Erythroblast (primary cell): Measurements from ENCODE around the gene GABRB2.

ENCODE experiments used
- DNase-seq, 2 experiments: peaks; one replicate each; lab custom pipeline; 2025; lab: John Stamatoyannopoulos, UW
- GATA1 ChIP-seq: IDR thresholded peaks from 2 replicates; pipeline ENCODE4 v1.6.1; 2011; ENCODE audit warnings: low read depth, mild to moderate bottlenecking, control low read depth, low read length, moderate library complexity
- POLR2A ChIP-seq: IDR thresholded peaks from 2 replicates; pipeline ENCODE4 v1.6.1; 2011; ENCODE audit warnings: mild to moderate bottlenecking, low read length

The GABRB2 gene

DNA sequence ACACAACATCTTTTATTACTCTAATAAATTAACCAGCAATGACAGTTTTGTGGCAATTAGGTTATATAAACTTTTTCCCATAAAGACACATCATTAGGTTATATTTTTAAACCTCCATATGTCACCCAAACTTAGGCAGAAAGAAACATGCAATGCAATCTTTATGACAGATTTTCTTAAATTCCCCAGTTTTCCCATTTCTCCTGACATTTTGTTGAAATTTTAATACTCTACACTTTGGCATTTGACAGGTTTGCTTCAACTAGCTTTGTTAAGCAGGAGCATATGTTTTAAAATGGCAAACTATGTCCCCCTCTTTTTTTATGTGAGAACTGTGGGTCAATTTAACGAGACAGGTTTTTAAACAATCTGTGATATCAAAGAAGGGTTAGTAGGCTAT is 155.5 kb downstream of the GABRB2 start:
- no peak for DNase-seq
- TF ChIP-seq GATA1, result no peak
- TF ChIP-seq POLR2A, result no peak

DNA sequence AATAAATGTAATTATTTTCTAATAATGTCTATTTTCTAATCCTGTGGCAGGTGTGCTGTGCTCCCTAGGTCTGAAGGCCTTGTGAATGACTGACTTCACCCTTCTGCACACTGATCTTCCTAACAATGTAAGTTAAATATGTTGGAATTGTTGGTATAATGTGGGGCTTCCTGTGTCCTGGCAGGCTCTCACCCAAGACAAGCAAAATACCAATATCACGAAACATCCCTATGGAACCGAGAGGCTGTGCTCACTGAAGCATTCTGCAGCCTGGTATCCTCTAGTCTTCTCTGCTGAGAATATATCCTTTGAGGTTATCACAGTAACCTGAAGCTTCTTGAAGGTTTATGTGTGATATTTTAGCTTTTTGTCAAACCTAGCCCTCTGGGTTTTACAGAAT is 159.4 kb downstream of the GABRB2 start:
- no peak for DNase-seq
- TF ChIP-seq POLR2A (no peak), GATA1 (no peak)

DNA sequence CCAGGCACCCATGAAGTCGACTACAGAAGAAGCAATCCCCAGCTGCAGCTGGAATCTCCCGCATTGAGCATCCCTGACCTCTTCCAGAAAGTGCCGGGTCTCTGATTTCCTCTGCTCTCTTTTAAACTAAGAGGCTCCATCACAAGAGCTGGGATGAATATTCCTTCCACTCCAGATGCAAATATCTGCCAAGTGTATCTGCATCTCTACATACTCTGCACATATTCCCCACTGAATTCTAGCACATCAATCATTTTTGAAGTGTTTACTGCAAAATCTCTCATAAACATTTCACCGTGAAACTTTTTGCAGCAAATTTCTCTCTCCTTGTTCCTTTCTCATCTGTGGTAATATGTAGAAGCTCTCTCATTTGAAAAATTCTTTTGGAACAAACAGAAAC is 161.5 kb downstream of the GABRB2 start:
- TF ChIP-seq POLR2A, result no peak
- no peak for TF ChIP-seq GATA1
- no peak for DNase-seq

GRCh38 chr5:161382685-161383084 is 163.8 kb downstream of the GABRB2 start:
- no peak for TF ChIP-seq GATA1
- TF ChIP-seq POLR2A, result no peak
- no peak for DNase-seq

GRCh38 chr5:161380486-161380885 is 166.0 kb downstream of the GABRB2 start:
- DNase-seq, result no peak
- TF ChIP-seq POLR2A, result no peak
- TF ChIP-seq GATA1, result no peak

- DNase-seq, result no peak
- no peak for TF ChIP-seq POLR2A
- TF ChIP-seq GATA1, result no peak
These were observed 167.8 kb downstream of the GABRB2 start for GRCh38 chr5:161378701-161379100.

GRCh38 chr5:161376034-161376433 is 170.5 kb downstream of the GABRB2 start:
- no peak for DNase-seq
- TF ChIP-seq GATA1, result no peak
- TF ChIP-seq POLR2A, result no peak

GRCh38 chr5:161373345-161373707 is 173.2 kb downstream of the GABRB2 start:
- no peak for DNase-seq
- no peak for TF ChIP-seq GATA1
- TF ChIP-seq POLR2A, result no peak

DNA sequence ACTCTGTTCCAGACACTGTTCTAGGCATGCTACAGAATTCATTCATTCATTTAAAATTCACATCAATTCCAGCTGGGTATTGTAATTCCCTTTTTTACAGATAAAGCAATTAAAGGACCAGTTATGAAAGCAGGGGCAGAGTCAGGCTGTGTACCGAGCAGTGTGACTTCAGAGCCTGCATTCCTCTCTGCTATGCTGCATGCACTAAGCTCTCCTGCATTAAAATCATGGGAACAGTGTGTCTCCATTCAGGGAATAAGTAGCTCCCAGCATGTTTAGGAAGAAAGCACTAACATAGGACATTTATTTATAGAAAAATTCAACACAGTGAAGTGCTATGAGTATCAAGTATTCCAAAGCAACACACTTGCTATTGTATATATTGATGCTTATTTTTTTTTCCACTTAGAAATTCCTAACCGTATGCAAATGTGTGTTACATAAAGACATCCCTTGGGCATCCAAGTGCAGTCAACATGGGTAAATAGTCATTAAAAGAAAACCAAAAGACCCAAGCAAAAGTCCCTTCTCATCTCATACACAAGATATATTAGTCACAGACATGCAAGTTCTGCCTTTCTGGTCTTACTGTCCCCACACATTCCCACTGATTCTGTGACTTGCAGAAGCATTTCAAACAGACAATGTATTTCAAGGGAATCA is 173.7 kb downstream of the GABRB2 start:
- TF ChIP-seq POLR2A (no peak), GATA1 (no peak)
- no peak for DNase-seq

- TF ChIP-seq GATA1 (no peak), POLR2A (no peak)
These were observed 177.5 kb downstream of the GABRB2 start for GRCh38 chr5:161369022-161369421.

GRCh38 chr5:161358446-161358845 is 188.1 kb downstream of the GABRB2 start:
- no peak for TF ChIP-seq POLR2A
- no peak for TF ChIP-seq GATA1
- DNase-seq, result no peak

More at GRCh38 chr5:161369022-161369421, 177.5 kb downstream of the GABRB2 start:
- DNase-seq, result no peak

- no peak for DNase-seq
- TF ChIP-seq POLR2A, result no peak
- TF ChIP-seq GATA1, result no peak
These were observed 202.3 kb downstream of the GABRB2 start for GRCh38 chr5:161344234-161344633.

GRCh38 chr5:161342886-161343285 is 203.6 kb downstream of the GABRB2 start:
- no peak for DNase-seq
- TF ChIP-seq GATA1 (no peak), POLR2A (no peak)

DNA sequence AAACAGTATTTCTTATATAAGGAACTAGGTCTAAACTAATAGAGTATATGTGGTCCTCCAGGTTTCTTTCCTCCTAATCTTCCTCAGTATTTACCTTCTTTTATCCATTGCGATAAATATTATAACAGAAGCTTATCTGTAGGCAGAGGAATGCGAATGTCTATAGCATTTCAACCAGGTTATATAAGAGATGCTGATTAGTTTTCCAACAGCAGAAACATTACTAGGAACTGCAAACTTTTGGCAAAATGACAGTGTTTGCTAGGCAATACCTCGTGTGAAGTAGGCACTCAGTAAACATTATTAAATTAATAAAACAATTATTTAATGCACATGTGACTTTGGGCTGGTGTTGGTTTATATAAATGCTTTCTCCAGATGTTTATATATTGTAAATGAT is 206.5 kb downstream of the GABRB2 start:
- no peak for DNase-seq
- TF ChIP-seq POLR2A (no peak), GATA1 (no peak)
